PC-3 (cell line): ENCODE results near the gene WDFY4. TPM values are rescaled to one million over a fixed set of nuclear protein-coding genes. Genes with fewer than 3 reads are reported as not detected.

Experiments used
- ATAC-seq: fragments of 200-7000 bp; cut with Tn5 transposase; 2 replicates; pipeline ENCODE4 v1.9.1; 2020; ENCODE audit warnings: mild to moderate bottlenecking, moderate library complexity
- BruUV-seq: library from RNA; stranded (reverse); fragments of 400-500 nt; replicated peaks from 2 replicates; lab custom pipeline; 2021; lab: Mats Ljungman, UMichigan
- CTCF ChIA-PET: fragments of 300-600 bp; sonication (Branson Sonifier 250); formaldehyde crosslinking; loops from one replicate; lab custom pipeline; 2022; ENCODE audit warnings: antibody characterized with exemption; lab: Charles Lee
- POLR2A ChIA-PET: fragments of 300-600 bp; sonication (Branson Sonifier 250); formaldehyde crosslinking; loops from one replicate; lab custom pipeline; 2022; ENCODE audit warnings: antibody characterized with exemption; ENCODE audit not compliant: unreplicated experiment; lab: Charles Lee
- DNase-seq: peaks from one replicate; pipeline ENCODE4 v3.0.0-alpha.2; 2015
- H2AFZ ChIP-seq: fragments of 300-600 bp; sonication (generic); 2 replicates; pipeline ENCODE4 v1.6.0; 2016; ENCODE audit warnings: antibody characterized with exemption, low read length
- H3F3A ChIP-seq: fragments of 300-600 bp; sonication (generic); one replicate; pipeline ENCODE4 v1.6.0; 2017; ENCODE audit warnings: antibody characterized with exemption, low read length, control low read depth, mild to moderate bottlenecking; ENCODE audit not compliant: unreplicated experiment
- H3K27ac ChIP-seq: fragments of 300-600 bp; sonication (generic); 2 replicates; pipeline ENCODE4 v1.5.1; 2016; ENCODE audit warnings: mild to moderate bottlenecking, low read length
- H3K27me3 ChIP-seq: fragments of 300-600 bp; sonication (generic); 2 replicates; pipeline ENCODE4 v1.6.1; 2016; ENCODE audit warnings: low read length, mixed read lengths
- H3K36me3 ChIP-seq: fragments of 300-600 bp; sonication (generic); 2 replicates; pipeline ENCODE4 v1.6.1; 2016; ENCODE audit warnings: low read depth, mixed run types, low read length, mixed read lengths
- H3K4me1 ChIP-seq: fragments of 300-600 bp; sonication (generic); 2 replicates; pipeline ENCODE4 v1.5.1; 2016; ENCODE audit warnings: low read length; ENCODE audit not compliant: insufficient read depth
- H3K4me2 ChIP-seq: fragments of 300-600 bp; sonication (generic); 2 replicates; pipeline ENCODE4 v1.6.0; 2016; ENCODE audit warnings: low read length
- H3K4me3 ChIP-seq: fragments of 300-600 bp; sonication (generic); 2 replicates; pipeline ENCODE4 v1.5.1; 2016; ENCODE audit warnings: mild to moderate bottlenecking, low read length, mixed read lengths
- H3K79me2 ChIP-seq: fragments of 300-600 bp; sonication (generic); 2 replicates; pipeline ENCODE4 v1.6.1; 2017; ENCODE audit warnings: low read length, mixed read lengths
- H3K9ac ChIP-seq: fragments of 300-600 bp; sonication (generic); 2 replicates; pipeline ENCODE4 v1.6.0; 2016; ENCODE audit warnings: mild to moderate bottlenecking, low read length
- H3K9me2 ChIP-seq: fragments of 300-600 bp; sonication (generic); replicated peaks from 2 replicates; pipeline ENCODE4 v1.6.1; 2016; ENCODE audit warnings: mixed run types, low read length, mixed read lengths
- H3K9me3 ChIP-seq: fragments of 300-600 bp; sonication (generic); 2 replicates; pipeline ENCODE4 v1.6.1; 2016; ENCODE audit warnings: low read length, mixed read lengths
- H4K20me1 ChIP-seq: fragments of 300-600 bp; sonication (generic); 2 replicates; pipeline ENCODE4 v1.6.1; 2016; ENCODE audit warnings: low read length, mixed read lengths
- CTCF ChIP-seq: fragments of 300-600 bp; sonication (generic); conservative IDR thresholded peaks from 2 replicates; pipeline ENCODE4 v1.5.1; 2017; ENCODE audit warnings: antibody characterized with exemption, low read depth, mild to moderate bottlenecking, low read length
- EZH2 ChIP-seq: fragments of 300-600 bp; sonication (generic); IDR thresholded peaks from one replicate; pipeline ENCODE4 v1.6.1; 2017; ENCODE audit warnings: antibody characterized with exemption, mild to moderate bottlenecking, low read length; ENCODE audit not compliant: unreplicated experiment
- EZH2phosphoT487 ChIP-seq: fragments of 300-600 bp; sonication (generic); IDR thresholded peaks from 2 replicates; pipeline ENCODE4 v1.6.1; 2018; ENCODE audit warnings: mild to moderate bottlenecking, antibody characterized with exemption, low read length, borderline replicate concordance
- intact Hi-C: fragments of 100-400 bp; cut with micrococcal nuclease; formaldehyde crosslinking; loops from 2 replicates; pipeline ENCODE4 v1.9.0; 2023
- total RNA-seq: library from RNA; depleted of rRNA; stranded (reverse); fragments of >200 nt; gene quantifications from 2 replicates; pipeline ENCODE4 v1.2.3, GENCODE V29; 2014

The WDFY4 gene
- total RNA-seq, 1 experiment from 2014 or later, result not detected

GRCh38 chr10:48776005-48776522 lies 91.4 kb downstream of the WDFY4 start:
- ChIA-PET CTCF (no interaction called here), POLR2A (no interaction called here)
- H4K20me1 ChIP-seq, result no peaks in the 10 kb centered on the region
- no peaks in the 10 kb centered on the region for H3K4me1 ChIP-seq
- no peak overlapping the region for H3K4me2 ChIP-seq
- H3K27ac ChIP-seq, result no peak overlapping the region
- no TSS peak for BruUV-seq
- H3K4me3 ChIP-seq, result no peak overlapping the region
- no peak overlapping the region for H3K9ac ChIP-seq
- no peak for ATAC-seq
- no peaks in the 10 kb centered on the region for H3K79me2 ChIP-seq
- no peak for DNase-seq
- H3F3A ChIP-seq, result no peaks in the 10 kb centered on the region
- H3K27me3 ChIP-seq, result peaks cover 51% of the 10 kb centered on the region
- TF ChIP-seq EZH2, result no peak
- no peak for TF ChIP-seq CTCF
- TF ChIP-seq EZH2phosphoT487, result no peak
- no peaks in the 10 kb centered on the region for H3K9me3 ChIP-seq
- no peaks in the 10 kb centered on the region for H3K9me2 ChIP-seq
- intact Hi-C loops, result no loop called here
- H2AFZ ChIP-seq, result no peak overlapping the region
- H3K36me3 ChIP-seq, result no peaks in the 10 kb centered on the region

GRCh38 chr10:48776528-48776927 lies 91.9 kb downstream of the WDFY4 start:
- H3K27me3 ChIP-seq, result peaks cover 46% of the 10 kb centered on the region
- TF ChIP-seq EZH2, result no peak
- no peak for TF ChIP-seq CTCF
- no peak for TF ChIP-seq EZH2phosphoT487
- CTCF ChIA-PET, result no interaction called here

GRCh38 chr10:48777110-48777509 lies 92.4 kb downstream of the WDFY4 start:
- no TSS peak for BruUV-seq
- Histone ChIP-seq H3F3A (no peaks in the 10 kb centered on the region), H3K27ac (no peak overlapping the region), H2AFZ (no peak overlapping the region), H4K20me1 (no peaks in the 10 kb centered on the region), H3K27me3 (peaks cover 45% of the 10 kb centered on the region), H3K36me3 (no peaks in the 10 kb centered on the region), H3K9me3 (no peaks in the 10 kb centered on the region), H3K79me2 (no peaks in the 10 kb centered on the region), H3K9me2 (no peaks in the 10 kb centered on the region), H3K4me3 (no peak overlapping the region), H3K4me1 (no peaks in the 10 kb centered on the region), H3K4me2 (no peak overlapping the region), H3K9ac (no peak overlapping the region)
- ChIA-PET CTCF (no interaction called here), POLR2A (no interaction called here)
- no peak for ATAC-seq
- DNase-seq, result no peak
- intact Hi-C loops, result no loop called here
- TF ChIP-seq CTCF, result no peak
- TF ChIP-seq EZH2, result no peak
- no peak for TF ChIP-seq EZH2phosphoT487

More at GRCh38 chr10:48776528-48776927, 91.9 kb downstream of the WDFY4 start:
- Histone ChIP-seq H3K79me2 (no peaks in the 10 kb centered on the region), H4K20me1 (no peaks in the 10 kb centered on the region), H3K27ac (no peak overlapping the region), H3K36me3 (no peaks in the 10 kb centered on the region), H3K9me2 (no peaks in the 10 kb centered on the region), H2AFZ (no peak overlapping the region), H3K4me3 (no peak overlapping the region), H3K9ac (no peak overlapping the region), H3K9me3 (no peaks in the 10 kb centered on the region), H3K4me2 (no peak overlapping the region), H3K4me1 (no peaks in the 10 kb centered on the region), H3F3A (no peaks in the 10 kb centered on the region)
- POLR2A ChIA-PET, result no interaction called here
- DNase-seq (no peak), ATAC-seq (no peak)
- no TSS peak for BruUV-seq
- intact Hi-C loops, result no loop called here
